ENCODE measurements around the gene HCN4.
"Not testable (repeated sequence)": the region's sequence is repeated elsewhere in the genome, so short reads cannot be mapped to it uniquely, and the experiment has no call there.

HCN4 gene

DNA sequence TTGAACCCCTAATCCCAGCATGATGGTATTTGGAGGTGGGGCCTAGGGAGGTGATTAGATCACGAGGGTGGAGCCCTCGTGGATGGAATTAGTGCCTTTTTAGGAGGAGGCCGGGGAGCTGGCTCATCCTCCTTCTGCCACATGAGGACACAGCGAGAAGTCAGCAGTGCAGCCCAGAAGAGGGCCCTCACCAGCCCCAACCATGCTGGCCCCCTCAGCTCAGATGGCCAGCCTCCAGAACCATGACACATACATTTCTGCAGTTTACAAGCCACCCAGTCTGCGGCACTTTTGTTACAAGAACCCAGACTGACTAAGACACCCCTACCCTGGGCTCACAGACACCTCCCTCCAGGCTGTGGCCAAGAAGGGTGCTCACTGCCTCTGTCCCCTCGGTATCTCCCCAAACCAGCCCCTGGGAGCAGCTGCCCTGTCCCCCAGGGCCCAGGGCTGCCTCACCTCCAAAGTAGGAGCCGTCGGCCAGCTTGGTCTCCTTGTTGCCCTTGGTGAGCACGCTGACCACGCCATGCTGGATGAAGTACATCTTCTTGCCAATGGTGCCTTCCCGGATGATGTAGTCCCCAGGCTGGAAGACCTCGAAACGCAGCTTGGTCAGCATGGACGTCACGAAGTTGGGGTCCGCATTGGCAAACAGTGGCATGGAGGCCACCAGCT, 44.1 kb downstream of the HCN4 start:
- DNase-seq: no peak

- DNase-seq: no peak
Observed at GRCh38 chr15:73323956-73324355, 44.8 kb downstream of the HCN4 start.

GRCh38 chr15:73323374-73323955, 45.3 kb downstream of the HCN4 start:
- no peak for DNase-seq

GRCh38 chr15:73322665-73323373, 45.9 kb downstream of the HCN4 start:
- DNase-seq: no peak

GRCh38 chr15:73321496-73322450, 47.0 kb downstream of the HCN4 start:
- DNase-seq: no peak

- no peak for DNase-seq
Observed at GRCh38 chr15:73320619-73321180, 48.1 kb downstream of the HCN4 start.

- DNase-seq: no peak
Observed at GRCh38 chr15:73319460-73320245, 49.1 kb downstream of the HCN4 start.

- DNase-seq: peak in 1 of 2 experiments; percentile 4
Observed at GRCh38 chr15:73318463-73319351, 50.1 kb downstream of the HCN4 start.

DNA sequence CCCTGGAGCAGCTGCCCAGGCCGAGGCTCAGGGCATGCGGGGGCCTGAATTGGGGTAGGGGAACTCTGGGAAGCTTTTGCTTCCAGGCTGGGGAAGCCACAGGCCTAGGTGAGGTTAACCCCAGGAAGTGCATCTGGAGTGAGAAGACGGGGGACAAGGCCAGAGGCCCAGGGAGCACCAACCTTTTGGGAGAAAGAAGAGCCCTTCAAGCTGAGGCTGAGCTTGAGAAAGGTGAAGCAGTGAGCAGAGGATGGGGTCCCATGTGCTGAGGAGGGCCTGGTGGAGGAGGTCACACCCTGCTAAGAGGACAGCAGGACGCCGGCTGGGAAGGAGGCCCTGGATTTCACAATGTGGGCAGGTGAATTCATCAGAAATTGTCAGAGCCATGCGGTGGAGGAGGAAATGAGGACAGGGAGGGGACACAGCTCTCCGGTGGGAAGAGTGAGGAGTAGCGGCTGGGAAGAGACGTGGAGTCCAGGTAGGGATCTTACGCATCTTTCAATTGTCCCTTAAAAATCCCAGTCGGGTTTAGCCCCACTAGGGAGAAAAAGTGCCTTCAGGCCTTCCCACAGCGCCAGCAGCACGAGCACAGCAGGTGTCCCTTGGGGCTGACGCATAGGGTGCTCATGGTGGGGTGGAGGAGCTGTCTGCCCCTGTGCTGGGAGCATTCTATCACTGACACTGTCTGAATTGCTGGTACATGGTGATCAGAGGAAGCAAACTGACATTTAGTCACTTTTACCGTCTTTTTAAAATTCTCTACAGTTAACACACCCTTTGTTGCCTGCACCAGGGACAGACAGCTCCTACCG, 50.9 kb downstream of the HCN4 start:
- DNase-seq: no peak

GRCh38 chr15:73313861-73314260, 54.9 kb downstream of the HCN4 start:
- no peak for DNase-seq

GRCh38 chr15:73308305-73308704, 60.5 kb downstream of the HCN4 start:
- DNase-seq: no peak

DNA sequence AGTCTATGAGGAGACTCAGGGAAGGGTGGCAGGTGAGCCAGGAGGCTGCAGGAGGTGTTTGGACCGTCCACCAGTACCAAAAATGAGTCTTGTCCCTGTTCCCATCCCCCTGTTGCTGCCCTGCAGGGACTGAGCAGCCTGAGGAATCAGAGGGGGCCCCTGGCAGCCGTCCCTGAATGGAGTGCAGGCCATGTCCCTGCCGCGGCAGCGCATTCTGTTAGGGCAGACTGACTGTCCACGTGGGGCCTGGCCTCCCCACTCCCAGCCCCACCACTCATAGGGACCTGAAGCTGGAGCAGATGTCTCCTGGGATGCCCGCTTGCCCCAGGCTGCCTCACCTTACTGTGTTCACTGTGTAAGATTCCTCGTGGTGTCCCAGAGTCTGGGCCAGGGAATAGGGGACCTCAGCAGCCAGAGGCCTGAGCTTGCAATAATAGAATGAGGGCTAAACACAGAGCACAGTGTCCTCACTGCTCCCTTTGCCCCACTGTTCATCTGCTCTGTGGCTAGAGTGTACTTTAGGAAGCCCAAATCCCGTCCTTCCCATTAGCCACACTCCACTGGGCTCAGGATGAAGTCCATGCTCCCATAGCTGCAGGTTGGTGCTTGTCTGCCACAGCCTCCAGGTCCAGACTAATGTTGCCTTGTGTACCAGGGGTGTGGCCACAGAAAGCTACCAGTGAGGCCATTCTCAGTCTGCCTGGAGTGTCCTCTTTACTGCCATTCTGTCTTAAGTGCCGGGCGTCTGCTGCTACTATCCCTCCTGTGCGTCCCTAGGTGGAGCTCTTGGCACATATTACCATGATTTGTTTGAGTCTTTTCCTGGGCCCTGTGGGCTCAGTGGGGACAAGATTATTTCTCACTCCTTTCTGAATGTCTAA, 63.2 kb downstream of the HCN4 start:
- peak in 1 of 2 experiments; percentile 11 for DNase-seq

GRCh38 chr15:73303636-73304035, 65.1 kb downstream of the HCN4 start:
- no peak for DNase-seq

- not testable (repeated sequence) for DNase-seq
Observed at GRCh38 chr15:73300286-73300685, 68.5 kb downstream of the HCN4 start.

GRCh38 chr15:73298522-73299245, 70.1 kb downstream of the HCN4 start:
- no peak for DNase-seq

DNA sequence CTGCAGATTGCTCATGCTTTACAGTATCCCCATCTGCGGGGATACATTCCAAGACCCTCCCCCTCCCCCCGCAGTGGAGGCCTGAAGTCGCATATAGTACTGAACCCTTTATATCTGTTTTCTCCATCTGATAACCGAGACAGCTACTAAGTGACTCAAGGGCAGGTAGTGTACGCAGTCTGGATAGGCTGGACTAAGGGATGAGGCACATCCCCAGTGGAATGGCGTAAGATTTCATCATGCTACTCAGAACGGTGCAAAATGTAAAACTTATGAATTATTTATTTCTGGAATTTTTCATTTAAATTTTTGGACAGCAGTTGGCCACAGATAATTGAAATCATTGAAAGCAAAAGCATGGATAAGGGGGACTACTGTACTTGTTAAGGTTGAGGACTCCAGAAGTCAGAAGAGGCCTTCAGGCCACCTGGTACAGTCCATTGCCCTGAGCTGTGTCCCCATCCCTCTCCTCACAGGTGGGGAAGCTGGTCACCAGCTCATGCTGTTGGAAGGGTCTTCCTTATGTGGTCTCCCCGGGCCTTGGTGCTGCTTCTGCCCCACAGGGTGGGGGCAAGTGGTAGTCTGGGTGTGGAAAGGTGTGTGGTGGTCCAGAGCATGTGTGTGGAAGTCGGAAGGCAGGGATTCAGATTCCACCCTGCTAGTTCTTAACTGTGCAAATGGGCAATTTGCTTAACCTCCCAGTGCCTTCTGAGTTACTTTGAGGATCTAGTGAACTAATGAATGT, 72.0 kb downstream of the HCN4 start:
- DNase-seq: no peak

GRCh38 chr15:73295630-73296286, 73.0 kb downstream of the HCN4 start:
- no peak for DNase-seq
